GM12891 (cell line): ENCODE measurements around the gene WDR83.
"Not testable (repeated sequence)": the region's sequence is repeated elsewhere in the genome, so short reads cannot be mapped to it uniquely, and the experiment has no call there.

ENCODE experiments used
- POLR2A ChIP-seq: IDR thresholded peaks from 2 replicates; pipeline ENCODE4 v1.6.1; 2011; ENCODE audit warnings: low read depth, low read length, control low read depth
- POLR2AphosphoS5 ChIP-seq: IDR thresholded peaks from 2 replicates; pipeline ENCODE4 v1.6.1; 2011; ENCODE audit warnings: low read depth, low read length, control low read depth
- POU2F2 ChIP-seq: IDR thresholded peaks from 2 replicates; pipeline ENCODE4 v1.6.1; 2011; ENCODE audit warnings: low read depth, mild to moderate bottlenecking, control low read depth, low read length, moderate library complexity
- SPI1 ChIP-seq: IDR thresholded peaks from 2 replicates; pipeline ENCODE4 v1.6.1; 2011; ENCODE audit warnings: low read depth, low read length, control low read depth
- TAF1 ChIP-seq: IDR thresholded peaks from 2 replicates; pipeline ENCODE4 v1.6.1; 2011; ENCODE audit warnings: low read depth, low read length, control low read depth

DNA sequence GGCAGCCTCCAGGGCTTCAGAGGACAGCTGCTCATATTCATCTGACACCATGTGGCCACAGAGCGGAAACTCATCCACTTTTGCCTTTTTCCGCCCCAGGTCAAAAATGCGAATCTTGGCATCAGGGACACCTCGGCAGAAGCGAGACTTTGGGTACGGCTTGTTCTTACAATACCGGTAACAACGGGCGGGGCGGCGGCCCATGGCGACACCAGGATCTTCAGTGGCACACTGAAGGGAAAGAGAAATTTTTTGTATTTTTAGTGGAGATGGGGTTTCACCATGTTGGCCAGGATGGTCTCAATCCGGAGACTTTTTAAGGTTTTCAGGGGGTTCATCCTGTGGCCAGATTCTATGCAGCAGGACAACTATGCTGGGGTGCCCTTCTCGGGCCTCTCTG, 22.9 kb upstream of the WDR83 start:
- TF ChIP-seq POLR2A, POLR2AphosphoS5, TAF1, SPI1, POU2F2: not testable (repeated sequence)
